K562 treated with DMSO at 1 percent for 12 hours (cell line): ENCODE measurements around the gene OR2T33. TPM values are rescaled to one million over a fixed set of nuclear protein-coding genes. Genes with fewer than 3 reads are reported as not detected.

Experiments
- total RNA-seq: library from RNA; unstranded; fragments of 300-600 nt; gene quantifications from 2 replicates; pipeline ENCODE4 v1.2.3, GENCODE V29; 2022; ENCODE audit not compliant: insufficient read depth

The OR2T33 gene, protein sequence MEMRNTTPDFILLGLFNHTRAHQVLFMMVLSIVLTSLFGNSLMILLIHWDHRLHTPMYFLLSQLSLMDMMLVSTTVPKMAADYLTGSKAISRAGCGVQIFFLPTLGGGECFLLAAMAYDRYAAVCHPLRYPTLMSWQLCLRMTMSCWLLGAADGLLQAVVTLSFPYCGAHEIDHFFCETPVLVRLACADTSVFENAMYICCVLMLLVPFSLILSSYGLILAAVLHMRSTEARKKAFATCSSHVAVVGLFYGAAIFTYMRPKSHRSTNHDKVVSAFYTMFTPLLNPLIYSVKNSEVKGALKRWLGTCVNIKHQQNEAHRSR
- not detected in 2 replicates for total RNA-seq

DNA sequence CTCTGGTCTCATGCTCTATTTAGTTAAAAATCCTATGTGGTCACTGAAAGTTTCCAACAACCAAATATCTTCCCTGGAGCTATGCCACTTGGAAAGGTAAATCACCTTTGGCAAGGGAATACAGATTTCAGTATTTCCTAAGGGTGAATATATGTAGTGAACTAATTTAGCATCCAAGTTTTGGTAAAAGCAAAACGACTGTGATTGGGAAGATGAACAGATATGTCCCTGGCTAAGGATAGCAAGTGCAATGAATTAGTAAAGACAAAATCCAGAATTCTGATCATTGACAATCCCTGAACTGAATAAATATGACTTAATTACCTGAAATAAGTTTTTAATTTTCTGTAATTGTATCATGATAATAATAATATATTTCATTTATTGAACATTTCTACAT is at the start of gene OR2T33:
OR2T33 (minus strand) TSS at position 101 of the 400 bp plus-strand sequence. CDS start 4,162 bp downstream, outside the sequence.

DNA sequence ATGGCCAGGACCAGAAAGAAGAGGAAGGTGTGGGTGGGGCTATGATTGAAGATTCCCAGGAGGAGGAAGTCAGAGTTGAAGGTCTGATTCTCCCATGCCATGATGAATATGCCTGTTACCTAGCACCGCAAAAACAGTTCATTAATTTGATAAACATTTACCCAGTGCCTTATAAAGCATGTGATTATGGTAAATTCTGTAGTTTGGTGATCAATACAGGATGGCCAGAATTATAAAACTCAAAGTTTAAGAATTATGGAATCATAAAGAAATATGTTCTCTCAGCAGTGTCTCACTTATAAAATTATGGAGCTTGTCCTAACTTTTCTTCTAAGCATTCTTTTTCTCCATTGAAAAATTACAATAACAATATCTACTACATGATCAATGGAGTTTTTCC is 46.7 kb upstream of the OR2T33 start, which contains the start of gene OR2M7:
OR2M7 (minus strand) TSS at position 101 of the 400 bp plus-strand sequence; CDS start at position 101, 0 bp downstream.

DNA sequence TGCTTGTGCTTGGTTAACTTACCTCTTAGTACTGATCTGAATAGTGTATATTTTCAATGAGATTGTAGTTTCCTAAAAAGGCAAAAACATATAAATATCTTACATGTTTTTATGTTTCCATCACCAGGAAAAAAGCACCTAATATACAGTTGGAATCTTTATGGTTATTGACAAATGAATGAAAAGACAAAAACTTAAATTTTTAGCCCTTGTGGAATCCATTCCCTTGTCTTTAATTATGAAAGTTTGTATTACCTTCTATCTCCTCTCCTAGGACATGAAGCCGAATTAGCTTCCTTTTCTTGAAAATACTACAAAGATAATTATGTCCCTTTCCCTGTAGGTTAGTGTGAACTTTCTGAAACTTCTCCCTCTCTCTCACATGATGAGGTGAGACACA is 25.5 kb upstream of the OR2T33 start, which contains the start of gene OR2T12:
OR2T12 (minus strand) TSS at position 101 of the 400 bp plus-strand sequence. CDS start 7,846 bp downstream, outside the sequence.

DNA sequence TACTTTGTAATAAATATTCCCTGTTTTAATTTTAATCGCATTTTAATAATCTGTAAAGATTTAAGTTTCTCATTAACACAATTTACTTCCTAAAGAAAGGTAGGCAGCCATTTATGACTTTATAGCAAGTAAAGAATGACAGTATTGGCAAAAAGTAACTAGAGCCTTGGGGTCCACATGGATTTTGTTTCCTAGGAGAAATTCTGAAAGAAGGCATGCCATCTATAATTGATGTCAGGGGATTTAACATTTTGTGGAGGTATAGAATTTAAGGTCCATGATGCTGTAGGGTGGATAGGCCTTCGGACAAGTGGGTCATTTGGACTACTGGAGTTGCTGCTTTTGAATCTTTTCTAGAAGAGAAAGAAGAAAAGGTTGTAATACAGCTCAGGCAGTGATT is 46.7 kb downstream of the OR2T33 start, which contains the start of gene OR2M4:
OR2M4 (plus strand) TSS at position 301 of the 400 bp plus-strand sequence. CDS start 7,512 bp downstream, outside the sequence.

Other genes starting within 250 kb of the OR2T33 start
- not detected in 2 replicates for gene OR2L2, start 247.9 kb downstream of the OR2T33 start, total RNA-seq
- gene OR2L3, start 231.1 kb downstream of the OR2T33 start, total RNA-seq, result not detected in 2 replicates
- not detected in 2 replicates for gene OR2L13, start 182.8 kb downstream of the OR2T33 start, total RNA-seq
- not detected in 2 replicates for gene OR2M5, start 132.8 kb downstream of the OR2T33 start, total RNA-seq
- gene OR2M2, start 103.2 kb downstream of the OR2T33 start, total RNA-seq, result not detected in 2 replicates
- not detected in 2 replicates for gene OR2M3, start 80.7 kb downstream of the OR2T33 start, total RNA-seq
- not detected in 2 replicates for gene OR2M4, start 46.6 kb downstream of the OR2T33 start, total RNA-seq
- not detected in 2 replicates for gene OR2T12, start 25.4 kb upstream of the OR2T33 start, total RNA-seq
- not detected in 2 replicates for gene OR2M7, start 46.6 kb upstream of the OR2T33 start, total RNA-seq
- gene OR14C36, start 70.8 kb upstream of the OR2T33 start, total RNA-seq, result not detected in 2 replicates
- not detected in 2 replicates for gene OR2T4, start 83.7 kb upstream of the OR2T33 start, total RNA-seq
- gene OR2T6, start 97.8 kb upstream of the OR2T33 start, total RNA-seq, result not detected in 2 replicates
- gene OR2T1, start 125.1 kb upstream of the OR2T33 start, total RNA-seq, result not detected in 2 replicates
- not detected in 2 replicates for gene OR2T2, start 167.7 kb upstream of the OR2T33 start, total RNA-seq
- gene OR2T3, start 195.4 kb upstream of the OR2T33 start, total RNA-seq, result not detected in 2 replicates
- gene OR2T5, start 210.6 kb upstream of the OR2T33 start, total RNA-seq, result not detected in 2 replicates
- gene OR2G6, start 230.1 kb upstream of the OR2T33 start, total RNA-seq, result not detected in 2 replicates